Medulla oblongata (tissue), 1 donor: ENCODE results near the gene EME2.

Source experiments
- DNase-seq: peaks from one replicate; pipeline ENCODE4 v3.0.0-alpha.2; 2015; ENCODE audit errors: extremely low spot score

EME2 gene

GRCh38 chr16:1778200-1779179 is 5.9 kb downstream of the EME2 start:
- DNase-seq = no peak

- DNase-seq = no peak
Observed at GRCh38 chr16:1779234-1779701, 6.7 kb downstream of the EME2 start.

DNA sequence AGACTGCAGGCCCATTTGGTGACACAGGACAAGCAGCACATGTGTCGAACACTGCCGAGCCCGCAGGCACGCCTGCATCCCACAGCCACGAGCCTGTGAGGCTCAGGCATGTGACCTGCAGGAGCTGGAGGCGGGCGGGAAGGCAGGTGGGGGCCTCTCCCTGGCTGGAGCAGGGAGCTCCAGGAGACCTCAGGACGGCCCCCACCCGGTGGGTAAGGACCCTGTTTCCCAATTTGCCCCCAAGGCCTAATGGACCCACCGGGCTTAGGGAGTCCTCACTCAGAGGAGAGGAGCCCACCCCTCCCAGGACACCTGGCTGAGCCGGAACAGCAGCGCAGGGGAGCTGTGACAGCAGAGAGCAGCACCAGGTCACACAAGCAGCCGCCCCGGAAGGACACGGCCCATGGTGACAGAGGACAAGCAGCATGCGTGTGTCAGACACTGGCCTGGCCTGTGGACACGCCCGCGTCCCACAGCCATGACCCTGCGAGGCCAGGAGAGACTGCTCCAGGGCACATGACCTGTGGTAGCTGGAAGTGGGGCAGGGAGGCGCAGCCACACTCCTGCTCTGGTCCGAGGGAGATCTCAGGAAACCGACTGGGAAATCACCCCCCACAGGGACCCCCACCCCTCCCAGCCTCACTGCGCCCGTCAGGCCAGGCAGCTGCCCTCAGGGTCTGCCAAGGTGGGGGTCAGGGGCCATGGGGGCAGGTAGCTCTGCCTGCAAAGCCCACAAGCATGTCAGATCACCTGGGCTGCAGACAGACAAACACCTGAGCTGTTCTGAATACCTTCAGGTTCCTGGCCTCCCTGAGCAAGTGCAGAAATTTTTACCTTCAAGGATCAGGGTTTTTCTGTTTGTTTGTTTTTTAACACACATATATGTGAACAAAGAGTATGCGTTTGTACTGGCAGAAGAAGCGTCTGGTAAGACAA is 7.4 kb downstream of the EME2 start:
- no peak for DNase-seq

DNA sequence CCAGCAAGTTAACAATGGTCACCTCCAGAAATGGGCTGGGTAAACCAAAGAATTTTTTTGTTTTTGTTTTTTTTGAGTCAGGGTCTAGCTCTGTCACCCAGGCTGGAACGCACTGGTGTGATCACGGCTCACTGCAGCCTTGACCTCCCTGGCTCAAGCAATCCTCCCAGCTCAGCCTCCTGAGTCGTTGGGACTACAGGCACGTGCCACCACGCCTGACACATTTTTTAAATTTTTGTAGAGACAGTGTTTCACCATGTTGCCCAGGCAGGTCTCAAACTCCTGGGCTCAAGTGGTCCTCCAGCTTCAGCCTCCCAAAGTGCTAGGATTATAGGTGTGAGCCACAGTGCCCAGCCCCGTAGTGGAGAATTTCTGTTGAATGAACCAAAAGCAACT is 8.1 kb downstream of the EME2 start:
- no peak for DNase-seq

- DNase-seq = no peak
Observed at GRCh38 chr16:1781254-1781653, 8.6 kb downstream of the EME2 start.

- DNase-seq = no peak
Observed at GRCh38 chr16:1781758-1782407, 9.3 kb downstream of the EME2 start.

DNA sequence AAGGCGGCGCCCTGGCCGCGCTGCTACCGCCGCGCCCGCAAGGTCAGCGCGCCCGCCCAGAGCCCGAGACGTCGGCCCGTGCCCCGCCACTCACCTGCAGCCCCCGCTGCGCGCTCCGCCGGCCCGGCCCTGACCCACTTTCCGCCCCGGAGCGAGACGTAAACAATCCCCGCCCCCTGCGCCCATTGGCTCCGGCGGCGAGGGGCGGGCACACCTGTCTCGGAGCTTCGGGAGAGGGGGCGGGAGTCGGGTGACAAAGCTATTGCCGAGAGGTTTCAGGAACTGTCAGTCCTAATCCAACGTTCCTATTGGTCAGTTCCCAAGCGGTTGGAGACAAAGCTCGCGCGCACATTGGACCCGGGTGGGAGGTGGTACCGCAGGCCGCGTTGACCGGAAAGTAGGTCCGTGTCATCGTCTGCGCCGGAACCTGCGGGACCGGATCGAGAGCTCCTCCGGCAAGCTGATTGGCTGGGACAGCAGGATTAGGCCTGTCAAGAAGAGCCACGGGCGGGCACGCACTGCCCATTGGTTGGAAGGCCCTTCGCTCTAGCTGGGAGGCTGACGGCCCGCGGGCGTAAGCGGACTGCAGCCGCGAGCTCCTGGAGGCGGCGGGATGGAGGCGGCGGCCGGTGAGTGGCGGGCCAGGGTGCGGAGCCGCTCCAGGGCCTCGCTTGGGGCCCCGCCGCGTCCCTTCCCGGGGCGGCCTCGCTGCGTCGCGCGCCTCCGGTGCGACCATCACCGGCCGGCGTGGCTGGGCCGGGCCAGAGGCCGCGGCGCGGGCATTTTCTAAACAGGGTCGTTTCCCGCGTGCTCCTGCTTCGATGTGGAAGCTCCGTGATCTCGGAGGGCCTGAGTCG is 10.0 kb downstream of the EME2 start, which contains the start of the genes NUBP2 and SPSB3:
Gene NUBP2, plus strand, starts transcription at position 553 of the 857 bp plus-strand sequence. Its CDS starts 61 bp downstream, at position 614.
Gene SPSB3, minus strand, starts transcription at position 164 of the 857 bp plus-strand sequence. CDS start 1,088 bp downstream, outside the sequence.
- DNase-seq = peak; percentile 100

DNA sequence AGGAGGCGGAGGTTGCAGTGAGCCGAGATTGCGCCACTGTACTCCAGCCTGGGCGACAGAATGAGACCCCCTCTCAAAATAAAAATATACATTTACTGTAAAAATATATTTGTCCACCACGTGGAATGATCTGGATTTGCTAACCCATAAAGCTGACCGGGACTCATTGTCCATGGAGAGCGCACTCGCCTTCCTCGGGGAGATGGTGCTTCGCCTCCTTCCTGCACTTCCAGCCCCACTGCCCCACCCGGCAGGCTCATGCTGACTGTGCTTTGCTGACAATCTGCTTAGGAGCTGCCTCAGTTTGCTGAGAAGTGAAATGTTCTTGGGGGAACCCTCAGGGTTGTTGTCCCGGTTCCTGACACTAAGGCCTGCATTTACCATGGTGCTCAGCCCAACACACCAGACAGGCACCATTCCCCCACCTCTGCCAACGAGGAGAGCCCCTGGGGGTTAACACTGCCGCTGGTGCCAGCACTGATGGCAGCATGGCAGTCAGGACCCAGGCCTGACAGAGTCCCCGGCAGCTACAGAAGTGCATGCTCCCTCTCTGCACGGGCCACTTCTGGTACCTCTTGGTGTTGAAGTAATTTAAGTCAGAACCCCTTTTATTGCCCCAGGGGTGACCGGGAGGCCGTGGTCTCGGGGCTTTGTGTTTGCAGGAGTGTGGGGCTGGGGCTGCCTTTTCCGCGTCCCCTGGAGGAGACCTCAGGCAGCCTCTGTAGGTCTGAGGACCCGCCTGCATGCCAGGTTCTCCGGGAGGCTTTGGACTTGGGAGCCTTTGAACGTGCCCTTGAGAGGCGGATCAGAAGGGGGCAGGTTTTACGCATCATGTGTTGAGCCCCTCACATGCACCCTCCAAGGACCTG is 12.6 kb downstream of the EME2 start:
- DNase-seq = no peak

GRCh38 chr16:1785846-1786170 is 13.2 kb downstream of the EME2 start:
- DNase-seq = no peak

GRCh38 chr16:1786242-1787055 is 13.8 kb downstream of the EME2 start:
- DNase-seq = no peak

DNA sequence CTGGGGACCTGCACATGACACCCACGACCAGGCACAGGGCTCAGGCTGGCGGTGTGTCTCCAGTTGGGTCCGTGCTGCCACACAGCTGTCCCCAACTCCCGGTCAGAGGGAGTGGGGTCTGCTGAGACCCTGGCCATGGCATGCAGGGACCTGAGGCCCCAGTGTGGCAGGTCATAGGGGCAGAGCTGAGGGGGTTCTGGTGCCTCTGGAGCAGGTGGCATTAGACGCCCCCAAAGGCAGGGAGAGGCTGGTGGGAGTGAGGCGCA is 14.4 kb downstream of the EME2 start:
- DNase-seq = no peak

DNA sequence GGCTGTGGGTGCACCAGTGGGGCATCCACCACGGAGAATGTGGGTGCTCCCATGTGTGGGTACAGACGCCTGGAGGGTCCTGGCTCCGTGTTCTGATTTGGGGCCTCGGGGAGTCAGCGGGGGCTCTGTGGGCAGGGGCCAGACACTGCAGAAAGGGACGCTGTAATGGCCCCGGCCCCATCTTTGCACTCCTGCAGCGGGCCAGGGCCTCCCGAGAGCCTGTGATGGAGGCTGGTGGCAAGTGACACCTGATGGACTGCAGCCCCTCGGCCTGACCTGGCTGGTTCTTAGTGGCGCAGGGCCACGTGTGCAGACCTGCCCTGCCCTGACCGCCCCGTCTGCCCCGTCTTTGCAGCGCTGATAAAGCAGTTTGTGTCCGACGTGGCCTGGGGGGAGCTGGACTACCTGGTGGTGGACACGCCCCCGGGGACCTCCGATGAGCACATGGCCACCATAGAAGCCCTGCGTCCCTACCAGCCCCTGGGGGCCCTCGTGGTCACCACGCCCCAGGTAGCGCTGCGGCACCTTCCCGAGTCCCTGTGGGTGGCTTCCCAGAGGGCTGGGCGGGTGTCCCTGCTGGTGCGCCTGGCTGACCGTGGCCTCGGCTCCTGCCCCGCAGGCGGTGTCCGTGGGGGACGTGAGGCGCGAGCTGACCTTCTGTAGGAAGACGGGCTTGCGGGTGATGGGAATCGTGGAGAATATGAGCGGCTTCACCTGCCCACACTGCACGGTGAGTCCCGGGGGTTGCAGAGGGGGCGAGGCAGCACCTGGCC is 14.9 kb downstream of the EME2 start:
- DNase-seq = no peak

DNA sequence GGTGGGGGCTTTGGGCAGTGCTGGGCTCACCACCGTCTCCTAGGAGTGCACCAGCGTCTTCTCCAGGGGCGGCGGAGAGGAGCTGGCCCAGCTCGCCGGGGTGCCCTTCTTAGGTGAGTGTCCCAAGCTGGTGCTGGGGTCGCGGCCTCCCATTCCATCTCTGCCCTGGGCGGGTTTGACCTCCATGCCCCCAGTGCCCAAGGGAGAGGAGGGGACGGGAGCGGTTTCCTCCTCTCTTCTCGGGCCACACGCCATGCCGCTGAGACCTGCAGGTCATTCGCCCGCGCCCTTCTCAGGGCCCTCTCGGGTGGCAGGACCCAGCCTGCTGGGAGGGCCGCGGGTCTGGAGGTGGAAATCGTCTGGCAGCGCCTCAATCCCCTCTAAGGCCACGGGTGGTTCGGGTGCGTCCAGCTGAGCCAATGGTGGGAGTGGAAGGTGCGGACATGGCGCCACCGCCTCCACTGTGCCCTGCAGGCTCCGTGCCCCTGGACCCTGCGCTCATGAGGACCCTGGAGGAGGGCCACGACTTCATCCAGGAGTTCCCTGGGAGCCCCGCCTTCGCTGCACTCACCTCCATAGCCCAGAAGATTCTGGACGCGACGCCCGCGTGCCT is 15.6 kb downstream of the EME2 start:
- no peak for DNase-seq

DNA sequence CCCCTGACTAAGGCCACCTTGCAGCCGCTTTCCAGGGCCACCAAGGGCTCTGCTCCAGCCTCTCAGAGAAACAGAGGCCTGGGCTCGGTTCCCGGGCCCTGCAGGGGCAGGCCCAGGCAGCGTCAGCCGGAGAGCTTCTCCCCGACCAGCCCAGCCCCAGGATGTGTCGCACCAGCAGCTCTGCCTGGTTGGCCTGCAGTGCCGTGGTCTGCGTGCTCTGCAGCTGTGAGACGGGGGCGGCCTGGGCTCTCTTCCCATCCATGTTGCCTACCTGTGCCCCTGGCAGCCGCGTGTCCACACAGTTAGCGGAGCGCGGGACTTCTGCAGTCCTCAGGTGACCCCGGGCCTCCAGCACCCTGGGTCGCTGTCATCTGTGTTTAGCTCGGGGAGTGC is 16.1 kb downstream of the EME2 start:
- no peak for DNase-seq

DNA sequence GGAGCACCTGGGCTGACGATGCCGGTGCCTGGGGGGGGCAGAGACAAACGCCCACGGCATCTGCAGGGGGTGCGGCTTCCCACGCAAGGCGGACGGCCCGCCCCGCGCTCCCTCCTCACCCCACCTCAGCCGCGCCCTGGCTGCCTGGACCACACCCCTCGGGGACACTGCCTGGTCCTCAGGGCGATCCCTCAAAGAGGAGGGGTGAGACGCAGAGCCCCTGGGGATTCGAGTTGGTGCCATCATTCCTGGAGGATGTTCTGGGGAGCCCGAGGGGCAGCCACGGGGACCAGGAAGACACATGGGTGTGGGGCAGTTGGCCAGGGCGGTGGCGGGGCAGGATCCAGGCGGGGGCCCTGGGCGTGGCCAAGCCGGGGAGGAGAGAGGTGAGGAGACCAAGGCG is 17.0 kb downstream of the EME2 start:
- DNase-seq = no peak

DNA sequence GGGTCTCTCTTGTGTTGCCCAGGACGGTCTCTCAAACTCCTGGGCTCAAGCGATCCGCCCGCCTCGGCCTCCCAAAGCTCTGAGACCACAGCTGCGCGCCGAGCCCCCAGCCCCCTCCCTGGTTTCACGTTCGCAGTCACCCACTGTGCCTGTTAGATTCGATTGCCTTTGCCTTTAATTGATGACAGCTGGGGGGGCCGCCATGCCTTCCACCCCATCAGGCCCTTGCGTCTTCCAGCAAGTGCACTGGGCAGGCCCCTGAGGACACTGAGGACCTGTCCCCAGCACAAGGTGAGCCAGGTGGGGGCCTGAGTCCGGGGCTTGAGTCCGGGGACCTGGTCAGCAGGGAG is 17.6 kb downstream of the EME2 start:
- DNase-seq = no peak

DNA sequence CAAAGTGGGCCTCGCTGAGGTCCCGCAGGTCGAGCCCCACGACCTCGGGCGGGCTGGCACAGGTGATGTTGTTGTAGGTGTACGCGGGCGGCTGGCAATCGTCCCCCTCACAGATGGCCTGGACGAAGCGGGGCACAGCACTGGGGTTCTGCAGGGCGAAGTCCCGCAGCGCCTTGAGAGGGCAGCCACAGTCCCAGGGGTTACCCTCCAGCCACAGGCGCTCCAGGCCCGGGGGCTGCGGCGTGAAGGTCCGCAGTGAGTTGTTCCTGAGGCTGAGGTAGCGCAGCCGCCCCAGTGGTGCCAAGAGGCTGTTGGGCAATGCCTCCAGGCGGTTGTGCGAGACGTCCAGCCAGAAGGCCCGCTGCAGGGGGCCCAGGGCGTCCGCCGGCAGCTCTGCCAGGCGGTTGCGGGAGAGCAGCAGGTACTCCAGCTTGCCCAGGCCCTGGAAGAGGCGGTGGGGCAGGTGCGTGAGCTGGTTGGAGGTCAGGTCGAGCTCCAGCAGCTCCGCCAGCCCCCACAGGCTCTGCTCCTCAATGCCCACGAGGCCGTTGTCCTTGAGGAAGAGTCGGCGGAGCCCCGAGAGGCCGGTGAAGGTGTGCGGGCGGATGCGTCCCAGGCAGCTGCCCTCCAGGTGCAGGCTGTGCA is 18.1 kb downstream of the EME2 start:
- no peak for DNase-seq
